K562 (cell line): ENCODE data around the gene TNF. TPM values are rescaled to one million over a fixed set of nuclear protein-coding genes. Genes with fewer than 3 reads are reported as not detected.
A peak's percentile ranks its signal among the peaks of the same experiment; 100 is the strongest.

Experiments used
- ARID3A ChIP-seq: IDR thresholded peaks from 2 replicates; pipeline ENCODE4 v1.6.1; 2012; ENCODE audit warnings: low read depth, low read length, improper control_type of control experiment, borderline replicate concordance
- CTCF ChIP-seq, 3 experiments: IDR thresholded peaks in 2 of 3; conservative IDR thresholded peaks in 1 of 3; 2 replicates each; pipeline ENCODE4 v1.5.1; 2011 to 2012; ENCODE audit warnings: low read length in 3 of 3, mild to moderate bottlenecking in 3 of 3, control low read depth in 2 of 3, improper control_type of control experiment in 1 of 3, inconsistent platforms in 1 of 3, low read depth in 1 of 3, mixed read lengths in 1 of 3, moderate library complexity in 1 of 3; ENCODE audit not compliant: insufficient read depth in 2 of 3
- EP400 ChIP-seq: fragments of 450-650 bp; IDR thresholded peaks from 2 replicates; pipeline ENCODE4 v1.6.1; 2017; ENCODE audit warnings: antibody characterized with exemption, mild to moderate bottlenecking, moderate library complexity
- HMBOX1 ChIP-seq: sonication (generic); IDR thresholded peaks from 2 replicates; pipeline ENCODE4 v1.6.1; 2016
- L3MBTL2 ChIP-seq: fragments of 450-650 bp; IDR thresholded peaks from 2 replicates; pipeline ENCODE4 v1.6.1; 2016; ENCODE audit warnings: mild to moderate bottlenecking, moderate library complexity
- RAD21 ChIP-seq, 2 experiments: fragments of 250-450 bp in 1 of 2; fragments of 450-650 bp in 1 of 2; sonication (Bioruptor Pico) in 1 of 2; formaldehyde crosslinking in 1 of 2; IDR thresholded peaks in 1 of 2; conservative IDR thresholded peaks in 1 of 2; 2 replicates each; pipeline versions ENCODE4 v1.4.0 to v1.8.0; 2020 to 2022; ENCODE audit warnings: mild to moderate bottlenecking in 2 of 2, moderate library complexity in 1 of 2
- polyA plus RNA-seq, 8 experiments: library from polyadenylated mRNA; depleted of rRNA in 4 of 8; stranded (reverse) in 5 of 8; unstranded in 3 of 8; fragments of >200 nt; fragmentation: Nextera tagmentation in 2 of 8; fragmentation: Illumina TruSeq in 1 of 8; extraction: Ambion mirVana in 2 of 8; extraction: Trizol in 1 of 8; gene quantifications; 2 replicates each; pipeline versions ENCODE4 v1.2.1 to v1.2.3, GENCODE V29; 2011 to 2014; ENCODE audit warnings: inconsistent platforms in 1 of 8, missing spikeins in 1 of 8
- total RNA-seq, 7 experiments: library from RNA; depleted of rRNA in 6 of 7; stranded (reverse); fragments of >200 nt in 6 of 7; fragmentation: Illumina TruSeq in 2 of 7; extraction: Trizol in 2 of 7; gene quantifications; 2 replicates each; pipeline versions ENCODE4 v1.2.1 to v1.2.3, GENCODE V29; 2011 to 2021; ENCODE audit warnings: low replicate concordance in 1 of 7
- TF ChIP-seq, protein P1 (sequence below), 3 experiments: fragments of 200-800 bp in 1 of 3; fragments of 250-450 bp in 1 of 3; fragments of 450-650 bp in 1 of 3; sonication (Bioruptor Pico) in 1 of 3; sonication (Bioruptor generic) in 1 of 3; formaldehyde crosslinking in 1 of 3; IDR thresholded peaks; 2 replicates each; pipeline versions ENCODE4 v1.6.1 to v1.8.0; 2016 to 2022; ENCODE audit warnings: mild to moderate bottlenecking in 2 of 3, missing genetic modification characterization in 2 of 3, missing compliant biosample characterization in 1 of 3, moderate library complexity in 1 of 3
- TF ChIP-seq, protein P2 (sequence below), 2 experiments: fragments of 450-650 bp; conservative IDR thresholded peaks; 2 replicates each; pipeline ENCODE4 v1.6.1; 2017; ENCODE audit warnings: mild to moderate bottlenecking in 2 of 2, moderate library complexity in 2 of 2
- TF ChIP-seq, protein P3 (sequence below): IDR thresholded peaks from 2 replicates; pipeline ENCODE4 v1.6.1; 2011; ENCODE audit not compliant: insufficient read length; ENCODE audit errors: extremely low read depth
- TF ChIP-seq, protein P4 (sequence below): fragments of 200-800 bp; sonication (Bioruptor generic); IDR thresholded peaks from 2 replicates; pipeline ENCODE4 v1.6.1; 2017; ENCODE audit warnings: missing genetic modification characterization, missing compliant biosample characterization

The TNF gene
- total and polyA plus RNA-seq, 9 of the 15 experiments (the other 6 are each of a cell fraction or from before 2014, with no cell fraction given) = 0.08 to 0.40 TPM; not detected in 7

- TF ChIP-seq EP400 (peak; percentile 26; the same call in 1 of the 2 replicates), RAD21 (CRISPR knock-in tag; conservative IDR thresholded peaks at IDR 0.05 in 1 of 2, IDR thresholded peaks at IDR 0.05 in 1 of 2) (peak in 1 of 2 experiments; percentile 42; a peak in 1 of 4 replicates), CTCF (IDR thresholded peaks at IDR 0.05 in 2 of 3, conservative IDR thresholded peaks at IDR 0.05 in 1 of 3; ENCODE audit: insufficient read depth in 2 of 3, low read depth in 1 of 3, low read length in 3 of 3) (peak in 2 of 3 experiments; percentile 9 to 27; a peak in 2 of 6 replicates), L3MBTL2 (peak; percentile 11; the same call in 1 of the 2 replicates), ARID3A (no peak), HMBOX1 (peak; percentile 91)
- TF ChIP-seq, protein P1, sequence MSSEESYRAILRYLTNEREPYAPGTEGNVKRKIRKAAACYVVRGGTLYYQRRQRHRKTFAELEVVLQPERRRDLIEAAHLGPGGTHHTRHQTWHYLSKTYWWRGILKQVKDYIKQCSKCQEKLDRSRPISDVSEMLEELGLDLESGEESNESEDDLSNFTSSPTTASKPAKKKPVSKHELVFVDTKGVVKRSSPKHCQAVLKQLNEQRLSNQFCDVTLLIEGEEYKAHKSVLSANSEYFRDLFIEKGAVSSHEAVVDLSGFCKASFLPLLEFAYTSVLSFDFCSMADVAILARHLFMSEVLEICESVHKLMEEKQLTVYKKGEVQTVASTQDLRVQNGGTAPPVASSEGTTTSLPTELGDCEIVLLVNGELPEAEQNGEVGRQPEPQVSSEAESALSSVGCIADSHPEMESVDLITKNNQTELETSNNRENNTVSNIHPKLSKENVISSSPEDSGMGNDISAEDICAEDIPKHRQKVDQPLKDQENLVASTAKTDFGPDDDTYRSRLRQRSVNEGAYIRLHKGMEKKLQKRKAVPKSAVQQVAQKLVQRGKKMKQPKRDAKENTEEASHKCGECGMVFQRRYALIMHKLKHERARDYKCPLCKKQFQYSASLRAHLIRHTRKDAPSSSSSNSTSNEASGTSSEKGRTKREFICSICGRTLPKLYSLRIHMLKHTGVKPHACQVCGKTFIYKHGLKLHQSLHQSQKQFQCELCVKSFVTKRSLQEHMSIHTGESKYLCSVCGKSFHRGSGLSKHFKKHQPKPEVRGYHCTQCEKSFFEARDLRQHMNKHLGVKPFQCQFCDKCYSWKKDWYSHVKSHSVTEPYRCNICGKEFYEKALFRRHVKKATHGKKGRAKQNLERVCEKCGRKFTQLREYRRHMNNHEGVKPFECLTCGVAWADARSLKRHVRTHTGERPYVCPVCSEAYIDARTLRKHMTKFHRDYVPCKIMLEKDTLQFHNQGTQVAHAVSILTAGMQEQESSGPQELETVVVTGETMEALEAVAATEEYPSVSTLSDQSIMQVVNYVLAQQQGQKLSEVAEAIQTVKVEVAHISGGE (CRISPR knock-in tag; IDR thresholded peaks at IDR 0.05) = 0 out of 6 replicates have a peak, but pooled peaks of 1 of the 3 experiments have one; percentile 37
- TF ChIP-seq, protein P2, sequence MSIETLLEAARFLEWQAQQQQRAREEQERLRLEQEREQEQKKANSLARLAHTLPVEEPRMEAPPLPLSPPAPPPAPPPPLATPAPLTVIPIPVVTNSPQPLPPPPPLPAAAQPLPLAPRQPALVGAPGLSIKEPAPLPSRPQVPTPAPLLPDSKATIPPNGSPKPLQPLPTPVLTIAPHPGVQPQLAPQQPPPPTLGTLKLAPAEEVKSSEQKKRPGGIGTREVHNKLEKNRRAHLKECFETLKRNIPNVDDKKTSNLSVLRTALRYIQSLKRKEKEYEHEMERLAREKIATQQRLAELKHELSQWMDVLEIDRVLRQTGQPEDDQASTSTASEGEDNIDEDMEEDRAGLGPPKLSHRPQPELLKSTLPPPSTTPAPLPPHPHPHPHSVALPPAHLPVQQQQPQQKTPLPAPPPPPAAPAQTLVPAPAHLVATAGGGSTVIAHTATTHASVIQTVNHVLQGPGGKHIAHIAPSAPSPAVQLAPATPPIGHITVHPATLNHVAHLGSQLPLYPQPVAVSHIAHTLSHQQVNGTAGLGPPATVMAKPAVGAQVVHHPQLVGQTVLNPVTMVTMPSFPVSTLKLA (conservative IDR thresholded peaks at IDR 0.05) = 0 out of 4 replicates have a peak, but pooled peaks of 1 of the 2 experiments have one; percentile 13
- TF ChIP-seq, protein P3, sequence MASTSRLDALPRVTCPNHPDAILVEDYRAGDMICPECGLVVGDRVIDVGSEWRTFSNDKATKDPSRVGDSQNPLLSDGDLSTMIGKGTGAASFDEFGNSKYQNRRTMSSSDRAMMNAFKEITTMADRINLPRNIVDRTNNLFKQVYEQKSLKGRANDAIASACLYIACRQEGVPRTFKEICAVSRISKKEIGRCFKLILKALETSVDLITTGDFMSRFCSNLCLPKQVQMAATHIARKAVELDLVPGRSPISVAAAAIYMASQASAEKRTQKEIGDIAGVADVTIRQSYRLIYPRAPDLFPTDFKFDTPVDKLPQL = no peak
- TF ChIP-seq, protein P4, sequence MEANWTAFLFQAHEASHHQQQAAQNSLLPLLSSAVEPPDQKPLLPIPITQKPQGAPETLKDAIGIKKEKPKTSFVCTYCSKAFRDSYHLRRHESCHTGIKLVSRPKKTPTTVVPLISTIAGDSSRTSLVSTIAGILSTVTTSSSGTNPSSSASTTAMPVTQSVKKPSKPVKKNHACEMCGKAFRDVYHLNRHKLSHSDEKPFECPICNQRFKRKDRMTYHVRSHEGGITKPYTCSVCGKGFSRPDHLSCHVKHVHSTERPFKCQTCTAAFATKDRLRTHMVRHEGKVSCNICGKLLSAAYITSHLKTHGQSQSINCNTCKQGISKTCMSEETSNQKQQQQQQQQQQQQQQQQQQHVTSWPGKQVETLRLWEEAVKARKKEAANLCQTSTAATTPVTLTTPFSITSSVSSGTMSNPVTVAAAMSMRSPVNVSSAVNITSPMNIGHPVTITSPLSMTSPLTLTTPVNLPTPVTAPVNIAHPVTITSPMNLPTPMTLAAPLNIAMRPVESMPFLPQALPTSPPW = peak; percentile 19; the same call in 1 of the 2 replicates
These were observed 34.4 kb downstream of the TNF start (continued) for GRCh38 chr6:31609519-31610406.
